Panc1 (cell line): ENCODE results near the gene JAKMIP3.

ENCODE experiments used
- POLR2AphosphoS5 ChIP-seq: IDR thresholded peaks from 2 replicates; pipeline ENCODE4 v1.6.1; 2012; ENCODE audit warnings: mild to moderate bottlenecking, low read depth, low read length, moderate library complexity
- REST ChIP-seq, 2 experiments: IDR thresholded peaks; 2 replicates each; pipeline ENCODE4 v1.6.1; 2011 to 2012; ENCODE audit warnings: low read depth in 2 of 2, control low read depth in 1 of 2, low read length in 1 of 2, mild to moderate bottlenecking in 1 of 2, moderate library complexity in 1 of 2; ENCODE audit not compliant: insufficient read depth in 1 of 2
- TCF7L2 ChIP-seq: IDR thresholded peaks from 2 replicates; pipeline ENCODE4 v1.6.1; 2011; ENCODE audit warnings: mild to moderate bottlenecking, low read depth, low read length, inconsistent platforms

DNA sequence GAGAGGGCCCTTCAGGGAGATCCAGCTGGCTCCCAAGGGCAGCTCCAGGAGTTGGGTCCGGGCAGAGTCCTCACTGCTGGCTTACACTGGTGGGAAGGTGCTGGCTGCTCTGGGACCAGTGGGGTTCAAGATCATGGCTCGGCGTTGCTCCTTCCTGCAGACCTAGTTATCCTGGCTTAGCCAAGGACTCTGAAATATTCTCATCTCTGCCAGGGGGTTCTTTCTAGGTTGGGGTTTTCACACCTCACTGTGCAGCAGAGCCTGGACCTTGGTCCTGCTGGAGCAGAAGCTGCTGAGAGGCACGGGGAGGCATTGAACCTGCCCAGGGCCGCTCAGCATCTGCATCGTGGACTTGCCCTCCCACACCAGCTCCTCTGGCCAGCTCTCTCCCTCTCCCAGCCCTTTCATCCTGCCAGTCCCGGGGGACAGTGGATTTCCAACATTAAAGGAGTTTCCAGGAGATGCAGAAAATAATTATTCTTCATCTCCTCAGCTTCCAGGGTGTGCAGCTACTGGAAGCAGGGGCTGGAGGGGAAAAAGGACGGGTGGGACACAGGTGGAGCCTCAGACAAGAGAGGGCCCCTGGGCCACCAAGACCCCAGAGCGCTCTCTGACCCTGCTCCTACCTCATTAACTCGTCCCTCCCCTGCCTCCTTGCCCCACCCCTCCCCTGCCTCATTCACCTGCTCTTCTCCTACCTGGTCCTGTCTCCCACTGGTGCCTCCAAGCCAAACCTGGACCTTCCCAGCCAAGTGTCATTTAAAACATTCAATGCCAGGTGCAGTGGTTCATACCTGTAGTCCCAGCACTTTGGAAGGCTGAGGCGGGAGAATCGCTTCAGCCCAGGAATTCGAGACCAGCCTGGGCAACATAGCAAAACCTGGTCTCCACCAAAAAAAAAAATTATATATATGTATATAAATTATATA is 42.5 kb downstream of the JAKMIP3 start:
- TF ChIP-seq TCF7L2 (no peak), POLR2AphosphoS5 (no peak), REST (IDR thresholded peaks at IDR 0.05; ENCODE audit: insufficient read depth in 1 of 2, low read depth in 2 of 2, low read length in 1 of 2) (no peak)
